ENCODE measurements around the gene PTPRG.

PTPRG gene

GRCh38 chr3:61780455-61781228, 219.3 kb downstream of the PTPRG start:
- TF ChIP-seq FOXP2 (optimal IDR thresholded peaks at IDR 0.05; ENCODE audit: borderline replicate concordance, extremely low read depth, extremely low read length, insufficient read depth) (no peak), SIN3A (IDR thresholded peaks at IDR 0.05; ENCODE audit: borderline replicate concordance, insufficient read depth, low read length) (no peak), POLR2AphosphoS5 (IDR thresholded peaks at IDR 0.05; ENCODE audit: low read depth, low read length) (no peak)
- TF ChIP-seq, protein P1, sequence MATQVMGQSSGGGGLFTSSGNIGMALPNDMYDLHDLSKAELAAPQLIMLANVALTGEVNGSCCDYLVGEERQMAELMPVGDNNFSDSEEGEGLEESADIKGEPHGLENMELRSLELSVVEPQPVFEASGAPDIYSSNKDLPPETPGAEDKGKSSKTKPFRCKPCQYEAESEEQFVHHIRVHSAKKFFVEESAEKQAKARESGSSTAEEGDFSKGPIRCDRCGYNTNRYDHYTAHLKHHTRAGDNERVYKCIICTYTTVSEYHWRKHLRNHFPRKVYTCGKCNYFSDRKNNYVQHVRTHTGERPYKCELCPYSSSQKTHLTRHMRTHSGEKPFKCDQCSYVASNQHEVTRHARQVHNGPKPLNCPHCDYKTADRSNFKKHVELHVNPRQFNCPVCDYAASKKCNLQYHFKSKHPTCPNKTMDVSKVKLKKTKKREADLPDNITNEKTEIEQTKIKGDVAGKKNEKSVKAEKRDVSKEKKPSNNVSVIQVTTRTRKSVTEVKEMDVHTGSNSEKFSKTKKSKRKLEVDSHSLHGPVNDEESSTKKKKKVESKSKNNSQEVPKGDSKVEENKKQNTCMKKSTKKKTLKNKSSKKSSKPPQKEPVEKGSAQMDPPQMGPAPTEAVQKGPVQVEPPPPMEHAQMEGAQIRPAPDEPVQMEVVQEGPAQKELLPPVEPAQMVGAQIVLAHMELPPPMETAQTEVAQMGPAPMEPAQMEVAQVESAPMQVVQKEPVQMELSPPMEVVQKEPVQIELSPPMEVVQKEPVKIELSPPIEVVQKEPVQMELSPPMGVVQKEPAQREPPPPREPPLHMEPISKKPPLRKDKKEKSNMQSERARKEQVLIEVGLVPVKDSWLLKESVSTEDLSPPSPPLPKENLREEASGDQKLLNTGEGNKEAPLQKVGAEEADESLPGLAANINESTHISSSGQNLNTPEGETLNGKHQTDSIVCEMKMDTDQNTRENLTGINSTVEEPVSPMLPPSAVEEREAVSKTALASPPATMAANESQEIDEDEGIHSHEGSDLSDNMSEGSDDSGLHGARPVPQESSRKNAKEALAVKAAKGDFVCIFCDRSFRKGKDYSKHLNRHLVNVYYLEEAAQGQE (IDR thresholded peaks at IDR 0.05; ENCODE audit: insufficient read depth in 1 of 2, low read depth in 2 of 2, low read length in 2 of 2) = no peak

- TF ChIP-seq SIN3A (IDR thresholded peaks at IDR 0.05; ENCODE audit: borderline replicate concordance, insufficient read depth, low read length) (no peak), POLR2AphosphoS5 (IDR thresholded peaks at IDR 0.05; ENCODE audit: low read depth, low read length) (no peak), FOXP2 (optimal IDR thresholded peaks at IDR 0.05; ENCODE audit: borderline replicate concordance, extremely low read depth, extremely low read length, insufficient read depth) (no peak), TAF1 (IDR thresholded peaks at IDR 0.05; ENCODE audit: borderline replicate concordance, insufficient read depth, low read length) (no peak)
- TF ChIP-seq, protein P1 (IDR thresholded peaks at IDR 0.05; ENCODE audit: insufficient read depth in 1 of 2, low read depth in 2 of 2, low read length in 2 of 2) = no peak
Observed at GRCh38 chr3:61783993-61784718, 222.8 kb downstream of the PTPRG start.

- TF ChIP-seq TAF1 (IDR thresholded peaks at IDR 0.05; ENCODE audit: borderline replicate concordance, insufficient read depth, low read length) (no peak), POLR2AphosphoS5 (IDR thresholded peaks at IDR 0.05; ENCODE audit: low read depth, low read length) (no peak), SIN3A (IDR thresholded peaks at IDR 0.05; ENCODE audit: borderline replicate concordance, insufficient read depth, low read length) (no peak), FOXP2 (optimal IDR thresholded peaks at IDR 0.05; ENCODE audit: borderline replicate concordance, extremely low read depth, extremely low read length, insufficient read depth) (no peak)
- TF ChIP-seq, protein P1 (IDR thresholded peaks at IDR 0.05; ENCODE audit: insufficient read depth in 1 of 2, low read depth in 2 of 2, low read length in 2 of 2) = no peak
Observed at GRCh38 chr3:61788623-61789507, 227.5 kb downstream of the PTPRG start.

- TF ChIP-seq TAF1 (IDR thresholded peaks at IDR 0.05; ENCODE audit: borderline replicate concordance, insufficient read depth, low read length) = no peak
Observed at GRCh38 chr3:61789861-61790260, 228.5 kb downstream of the PTPRG start.

DNA sequence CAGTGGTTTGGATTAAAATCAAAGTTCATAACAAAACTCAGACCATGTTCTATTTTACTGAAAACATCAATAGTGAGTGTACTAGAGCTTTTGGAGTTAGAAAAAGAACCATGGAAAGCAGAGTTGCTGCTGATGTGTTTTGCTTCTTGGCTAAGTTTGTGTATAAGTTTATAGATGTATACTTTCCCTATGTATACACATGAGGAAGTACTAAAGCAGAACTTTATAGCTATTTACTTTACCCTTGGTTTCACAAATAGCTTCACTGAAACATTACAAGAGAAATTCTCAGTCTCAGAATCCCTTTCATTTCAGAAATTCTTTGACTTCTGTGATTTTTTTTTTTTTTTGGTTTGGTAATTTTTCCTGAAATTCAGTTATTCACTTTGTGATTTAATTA, 229.0 kb downstream of the PTPRG start:
- no peak for TF ChIP-seq TAF1 (IDR thresholded peaks at IDR 0.05; ENCODE audit: borderline replicate concordance, insufficient read depth, low read length)
- TF ChIP-seq FOXP2 (optimal IDR thresholded peaks at IDR 0.05; ENCODE audit: borderline replicate concordance, extremely low read depth, extremely low read length, insufficient read depth) = no peak
- TF ChIP-seq, protein P1 (IDR thresholded peaks at IDR 0.05; ENCODE audit: insufficient read depth in 1 of 2, low read depth in 2 of 2, low read length in 2 of 2) = no peak
- TF ChIP-seq SIN3A (IDR thresholded peaks at IDR 0.05; ENCODE audit: borderline replicate concordance, insufficient read depth, low read length) = no peak
- TF ChIP-seq POLR2AphosphoS5 (IDR thresholded peaks at IDR 0.05; ENCODE audit: low read depth, low read length) = no peak

Data from PFSK-1 (cell line).